GM18868 (cell line): Measurements from ENCODE around the gene TBC1D9B.
A peak's percentile ranks its signal among the peaks of the same experiment; 100 is the strongest.

Experiments used
- ATAC-seq: cut with Tn5 transposase; IDR thresholded peaks from one replicate; pipeline ENCODE4 v1.9.1; 2021; ENCODE audit warnings: mild to moderate bottlenecking, moderate library complexity; ENCODE audit not compliant: unreplicated experiment

TBC1D9B gene

DNA sequence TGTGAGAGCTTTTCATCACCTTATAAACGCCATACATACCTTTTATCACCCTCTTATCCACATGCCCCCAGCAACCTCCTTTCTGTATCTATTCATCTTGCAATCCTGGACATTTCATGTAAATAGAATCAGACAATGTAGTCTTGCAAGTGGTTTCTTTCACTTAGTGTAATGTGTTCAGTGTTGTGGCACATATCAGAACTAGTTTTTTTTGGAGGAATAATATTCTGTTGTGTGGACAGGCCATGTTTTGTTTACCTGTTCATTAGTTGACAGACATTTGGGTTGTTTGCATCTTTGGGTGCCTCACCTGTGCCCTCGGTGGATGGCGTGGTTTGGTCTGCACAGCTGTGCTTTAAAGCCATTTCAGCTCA, 85.7 kb downstream of the TBC1D9B start:
- ATAC-seq = no peak

DNA sequence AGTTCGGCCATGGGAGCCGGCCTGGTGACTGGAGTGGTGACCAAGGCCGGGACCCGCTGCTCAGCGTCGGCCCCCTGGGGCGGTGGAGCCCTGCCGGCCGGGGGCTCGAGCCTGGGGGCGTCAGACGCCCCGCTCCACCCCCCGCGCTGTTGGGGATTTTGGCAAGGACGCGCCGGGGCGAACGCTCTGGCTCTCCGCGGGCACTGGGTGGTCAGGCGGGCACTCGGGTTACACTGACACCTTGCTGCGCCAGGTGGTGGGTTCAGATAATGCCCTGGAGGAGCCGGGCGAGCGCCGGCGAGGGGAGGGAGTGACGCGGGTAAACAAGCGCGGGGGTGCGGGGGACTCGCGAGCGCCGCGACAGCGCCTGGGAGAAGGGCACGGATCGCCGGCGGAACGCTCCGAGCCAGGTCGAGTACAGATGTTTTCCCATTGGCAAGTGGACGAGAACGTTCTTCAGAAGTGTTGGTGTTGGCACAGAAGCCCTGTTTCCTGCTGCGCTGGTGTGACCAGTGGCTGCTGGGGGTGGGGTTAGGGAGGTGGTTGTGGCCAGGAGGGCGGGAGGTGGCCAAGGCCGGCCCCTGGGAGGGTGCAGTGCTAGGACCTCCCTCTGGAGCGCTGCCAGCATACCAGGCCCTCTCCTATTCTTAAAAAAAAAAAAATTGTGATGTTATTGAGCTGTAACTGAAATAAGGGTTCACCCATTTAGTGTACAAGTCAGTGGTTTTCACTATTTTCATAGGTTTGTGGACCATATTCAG, 86.2 kb downstream of the TBC1D9B start:
- ATAC-seq = peak; percentile 43

DNA sequence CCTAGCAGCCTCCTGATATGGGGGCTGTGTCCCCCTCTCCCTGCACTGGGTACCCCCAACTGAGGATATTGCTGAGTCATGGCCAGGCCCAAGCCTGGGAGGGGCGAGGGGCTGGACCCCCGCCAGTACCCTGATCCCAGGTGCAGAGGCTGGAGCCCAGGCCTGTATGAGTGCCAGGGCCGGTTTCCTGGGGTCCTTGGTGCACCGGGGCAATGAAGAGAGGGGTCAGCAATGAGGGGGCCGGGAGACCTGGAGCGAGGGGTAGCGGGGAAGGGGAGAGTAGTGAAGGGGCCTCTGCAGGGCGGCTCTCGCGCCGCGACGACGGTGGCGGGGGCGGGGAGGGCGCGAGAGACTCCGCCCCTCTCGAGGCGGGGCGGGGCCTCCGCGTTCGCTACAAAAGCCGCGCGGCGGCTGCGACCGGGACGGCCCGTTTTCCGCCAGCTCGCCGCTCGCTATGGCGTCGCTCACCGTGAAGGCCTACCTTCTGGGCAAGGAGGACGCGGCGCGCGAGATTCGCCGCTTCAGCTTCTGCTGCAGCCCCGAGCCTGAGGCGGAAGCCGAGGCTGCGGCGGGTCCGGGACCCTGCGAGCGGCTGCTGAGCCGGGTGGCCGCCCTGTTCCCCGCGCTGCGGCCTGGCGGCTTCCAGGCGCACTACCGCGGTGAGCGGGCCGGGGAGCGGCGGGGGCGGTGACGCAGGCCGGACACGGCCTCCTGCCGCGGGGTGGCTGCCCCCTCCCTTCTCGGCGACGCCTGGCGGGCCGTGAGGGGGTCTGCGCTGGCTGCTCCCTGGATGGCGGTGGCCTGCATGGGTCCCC, 87.0 kb downstream of the TBC1D9B start, which contains the start of gene SQSTM1:
Gene SQSTM1 (plus strand): TSS at position 423 of the 815 bp plus-strand sequence. CDS start 32 bp downstream, at position 455.
- ATAC-seq = peak; percentile 51

DNA sequence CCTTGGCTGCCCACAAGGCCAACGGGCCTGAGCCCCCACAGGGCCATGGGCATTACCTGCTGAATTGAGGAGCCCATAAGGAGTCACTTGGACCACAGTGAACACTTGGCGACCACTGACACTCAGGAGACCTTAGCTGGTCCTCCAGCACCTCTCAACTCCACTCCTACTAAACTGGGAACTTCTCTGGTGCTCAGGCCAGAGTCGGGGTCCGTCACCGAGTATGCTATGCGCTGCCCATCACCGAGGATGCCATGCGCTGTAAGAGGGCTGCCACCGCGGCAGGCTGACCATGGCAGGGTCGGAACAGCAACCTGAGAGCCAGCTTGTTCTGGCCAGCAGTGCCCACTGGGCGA, 87.6 kb downstream of the TBC1D9B start:
- no peak for ATAC-seq

DNA sequence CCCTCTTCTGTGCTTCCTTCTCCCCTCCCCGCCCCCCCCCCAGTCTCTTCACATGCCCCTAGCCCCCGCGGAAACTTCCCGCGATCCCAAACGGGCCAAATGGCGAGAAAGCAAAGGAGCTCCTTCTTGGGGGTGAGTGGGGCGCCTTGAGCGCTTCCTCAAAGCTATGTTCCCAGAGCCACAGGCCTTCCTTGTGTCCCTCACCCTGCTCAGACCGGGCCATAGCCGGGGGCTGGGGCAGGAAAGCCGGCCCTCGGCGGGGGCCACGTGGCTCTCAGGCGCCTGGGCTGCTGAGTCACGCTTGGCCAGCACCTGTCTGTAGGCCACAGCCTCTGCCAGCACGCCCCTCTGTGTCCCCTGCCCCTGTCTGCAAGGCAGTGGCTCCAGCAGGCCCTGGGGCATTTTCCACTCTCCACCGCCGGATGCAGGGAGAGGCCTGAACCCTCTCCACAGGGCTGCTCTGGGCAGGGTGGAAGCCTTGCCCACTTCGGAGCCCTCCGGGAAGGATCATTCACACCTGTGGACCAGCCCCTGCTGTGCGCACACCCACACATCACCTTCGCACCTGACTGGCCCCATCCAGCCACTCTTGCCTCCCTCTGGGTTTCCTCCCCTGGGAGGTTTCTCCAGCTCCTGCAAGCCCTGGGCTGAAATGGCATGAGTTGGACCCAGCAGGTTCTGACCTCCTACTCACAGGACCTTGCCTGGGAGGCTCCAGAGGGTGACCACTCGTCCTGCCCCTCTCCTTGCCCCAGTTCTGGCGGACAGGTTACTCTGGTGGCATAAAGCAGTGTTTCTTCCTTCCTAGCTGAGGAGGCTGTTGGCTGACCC, 88.2 kb downstream of the TBC1D9B start:
- ATAC-seq = no peak

DNA sequence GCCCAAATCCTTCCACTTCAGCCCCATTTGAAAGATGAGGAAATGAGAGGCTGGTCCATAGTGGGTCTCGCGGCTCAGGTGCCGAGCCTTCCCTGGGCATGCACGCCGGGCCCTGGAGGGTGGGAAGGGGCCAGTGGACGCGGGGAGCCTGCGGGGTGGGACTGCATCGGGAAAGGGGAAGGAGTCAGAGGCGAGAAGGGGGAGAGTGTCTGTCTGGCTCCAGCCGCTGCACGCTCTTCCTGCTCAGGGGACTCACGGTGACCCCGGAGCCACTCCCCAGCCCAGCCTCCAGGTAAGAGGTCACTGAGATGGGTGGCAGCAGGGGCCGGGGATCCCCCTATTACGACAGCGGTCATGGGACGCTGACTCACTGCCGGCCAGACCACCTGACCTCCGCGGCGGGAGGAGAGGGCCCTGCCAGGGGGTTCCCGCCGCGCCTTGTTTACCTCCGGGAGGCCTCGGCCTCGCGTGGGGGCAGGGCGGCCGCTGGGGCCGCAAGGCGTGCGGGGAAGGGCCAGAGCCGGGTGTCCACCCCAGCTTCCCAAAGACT, 88.9 kb downstream of the TBC1D9B start:
- ATAC-seq = peak; percentile 62

DNA sequence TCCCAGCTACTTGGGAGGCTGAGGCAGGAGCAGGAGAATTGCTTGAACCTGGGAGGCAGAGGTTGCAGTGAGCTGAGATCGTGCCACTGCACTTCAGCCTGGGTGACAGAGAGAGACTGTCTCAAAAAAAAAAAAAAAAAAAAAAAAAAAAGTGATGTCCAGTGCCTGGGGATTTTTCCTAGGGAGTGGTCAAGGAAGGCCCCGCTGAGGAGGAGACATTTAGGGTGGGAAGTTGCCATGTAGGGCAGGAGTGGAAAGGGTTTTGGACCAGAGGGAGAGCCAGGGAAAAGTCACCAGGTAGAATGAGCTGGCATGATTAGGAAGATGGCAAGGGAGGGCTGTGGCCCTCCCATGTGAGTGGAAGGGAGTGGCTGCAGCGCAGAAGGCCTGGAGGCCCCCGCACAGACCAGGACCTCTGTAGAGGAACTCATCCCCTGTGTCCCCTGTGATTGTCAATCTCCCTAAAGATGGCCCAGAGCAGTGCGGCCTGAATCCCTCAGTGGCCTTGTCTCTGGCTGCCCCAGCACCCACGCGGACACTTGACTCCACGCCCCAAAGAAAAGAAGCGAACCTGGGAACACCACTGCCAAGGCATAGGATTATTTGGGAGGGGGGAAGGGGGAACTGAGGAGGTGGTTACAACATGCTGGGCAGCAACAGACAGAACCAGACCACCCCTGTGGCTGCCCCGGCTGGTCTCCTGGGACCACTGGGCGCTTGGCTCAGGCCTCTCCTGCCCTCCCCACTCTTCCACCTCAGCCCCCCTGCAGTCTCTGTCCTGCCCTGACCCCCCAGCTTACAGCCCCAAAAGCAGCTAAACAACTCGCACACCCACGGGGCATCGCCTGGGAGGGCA, 89.6 kb downstream of the TBC1D9B start:
- ATAC-seq = no peak

DNA sequence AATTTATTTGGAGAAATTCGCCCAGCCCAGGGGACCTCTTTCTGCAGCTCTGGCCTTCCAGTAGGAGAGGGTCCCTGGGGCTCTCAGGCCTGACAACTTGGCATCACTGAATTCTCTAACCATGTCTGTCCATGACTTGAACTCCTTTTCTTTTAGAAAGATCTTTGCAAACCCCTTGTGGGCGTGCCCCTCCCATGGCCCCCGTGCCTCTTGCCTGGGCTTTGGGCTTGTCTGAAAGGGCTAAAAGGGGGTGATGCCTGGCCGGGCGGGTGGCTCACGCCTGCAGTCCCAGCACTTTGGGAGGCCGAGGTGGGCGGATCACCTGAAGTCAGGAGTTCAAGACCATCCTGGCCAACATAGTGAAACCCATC, 90.2 kb downstream of the TBC1D9B start:
- ATAC-seq = no peak

DNA sequence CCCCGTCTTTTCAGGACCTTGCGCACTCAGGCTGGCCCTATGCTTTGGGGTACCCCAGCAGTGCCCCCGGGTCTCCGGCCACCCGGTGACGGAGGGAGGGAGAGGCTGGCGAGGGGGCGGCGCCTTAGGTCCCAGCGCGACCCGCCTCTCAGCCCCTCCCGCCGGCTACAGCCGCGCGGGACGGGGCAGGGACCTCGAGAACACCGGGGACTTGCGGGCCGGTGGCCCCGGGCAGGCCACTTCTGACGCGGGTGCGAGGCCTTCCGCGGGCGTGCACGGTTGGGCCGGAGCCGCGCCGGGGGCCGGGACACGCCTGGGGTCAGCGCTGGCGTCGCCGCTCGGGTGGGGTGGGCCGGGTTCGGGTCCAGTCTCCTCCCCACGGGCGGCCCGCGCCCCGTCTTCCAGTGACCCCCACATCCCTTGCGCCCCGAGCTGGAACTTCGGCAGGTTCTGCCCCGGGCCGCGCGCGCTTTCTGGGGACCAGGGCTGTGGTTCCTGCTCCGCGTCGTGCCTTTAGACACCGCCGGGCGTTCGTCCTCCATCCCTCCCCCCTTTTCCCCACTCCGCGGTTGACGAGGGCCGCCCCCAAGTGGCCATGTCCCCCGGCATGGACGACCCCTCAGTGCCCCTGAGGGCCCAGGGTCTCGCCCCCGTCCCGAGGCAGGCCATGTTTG, 90.8 kb downstream of the TBC1D9B start:
- ATAC-seq = no peak

DNA sequence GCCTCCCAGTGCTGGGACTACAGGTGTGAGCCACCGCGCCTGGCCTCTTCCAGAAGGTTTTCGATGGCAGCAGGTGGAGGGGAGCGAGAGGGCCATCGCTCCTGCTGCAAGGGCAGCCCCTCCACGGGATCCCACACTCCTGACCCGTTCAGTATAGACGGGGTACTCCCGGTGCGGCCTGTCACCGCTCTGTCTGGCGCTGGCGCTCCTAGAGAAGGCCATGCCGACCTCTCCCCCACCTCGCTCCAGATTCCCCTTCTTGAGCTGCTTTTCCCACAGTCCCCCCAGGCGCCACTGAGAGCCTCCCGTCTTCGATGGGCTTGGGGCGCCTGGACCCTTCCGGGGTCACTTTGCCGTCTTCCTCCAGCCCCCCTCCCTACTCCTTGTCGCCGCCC, 91.3 kb downstream of the TBC1D9B start:
- ATAC-seq = no peak

DNA sequence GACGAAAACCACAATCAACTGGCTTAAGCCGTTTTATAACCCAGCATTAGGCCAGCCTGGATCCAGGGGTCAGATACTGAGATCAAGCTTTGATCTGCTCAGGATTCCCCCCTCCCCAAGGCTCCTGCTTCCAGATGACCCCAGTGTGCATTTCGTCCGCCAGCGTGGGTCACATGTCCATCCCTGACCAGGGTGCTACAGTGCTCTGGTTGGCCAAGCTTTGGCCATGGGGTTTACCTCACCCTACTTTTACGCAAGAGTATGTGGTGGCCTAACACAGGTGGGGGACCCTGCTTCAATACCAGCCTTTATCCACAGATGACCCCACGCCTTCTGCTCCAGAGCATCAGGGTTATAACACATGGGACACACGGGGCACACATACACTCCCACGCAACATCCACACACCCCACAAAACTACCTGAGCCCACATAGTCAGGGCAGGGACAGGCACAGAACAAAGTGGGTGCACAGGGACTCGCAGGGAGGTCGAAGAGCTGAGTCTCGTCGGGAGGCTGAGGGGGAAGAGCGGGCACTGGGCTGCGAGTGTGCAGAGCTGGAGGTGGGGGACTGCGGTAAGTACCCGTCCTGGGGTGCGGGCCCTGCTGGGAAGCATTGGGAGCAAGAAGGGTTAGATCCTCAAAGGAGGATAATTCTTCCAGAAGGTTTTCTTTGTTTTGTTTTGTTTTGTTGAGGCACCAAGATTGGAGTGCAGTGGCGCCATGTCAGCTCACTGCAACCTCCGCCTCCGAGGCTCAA, 92.0 kb downstream of the TBC1D9B start:
- no peak for ATAC-seq

DNA sequence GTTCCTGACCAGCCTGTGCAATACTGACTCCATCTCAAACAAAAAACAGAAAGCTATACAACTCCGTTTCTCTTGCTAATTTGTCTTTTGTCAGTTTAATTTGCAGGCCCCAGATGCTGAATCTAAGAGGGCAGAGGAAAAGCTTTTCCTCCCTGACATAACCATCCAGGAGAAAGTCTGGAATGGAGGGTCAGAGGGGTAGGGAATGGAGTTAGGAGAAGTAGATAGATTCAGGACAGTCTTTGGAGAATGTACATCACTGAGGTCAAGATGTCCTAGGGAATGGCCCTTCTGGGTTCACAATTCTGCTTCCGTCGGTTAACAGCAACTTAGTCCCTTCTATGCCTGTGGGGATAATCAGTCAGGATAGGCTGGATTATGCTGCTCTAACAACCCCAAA, 93.6 kb downstream of the TBC1D9B start:
- no peak for ATAC-seq

DNA sequence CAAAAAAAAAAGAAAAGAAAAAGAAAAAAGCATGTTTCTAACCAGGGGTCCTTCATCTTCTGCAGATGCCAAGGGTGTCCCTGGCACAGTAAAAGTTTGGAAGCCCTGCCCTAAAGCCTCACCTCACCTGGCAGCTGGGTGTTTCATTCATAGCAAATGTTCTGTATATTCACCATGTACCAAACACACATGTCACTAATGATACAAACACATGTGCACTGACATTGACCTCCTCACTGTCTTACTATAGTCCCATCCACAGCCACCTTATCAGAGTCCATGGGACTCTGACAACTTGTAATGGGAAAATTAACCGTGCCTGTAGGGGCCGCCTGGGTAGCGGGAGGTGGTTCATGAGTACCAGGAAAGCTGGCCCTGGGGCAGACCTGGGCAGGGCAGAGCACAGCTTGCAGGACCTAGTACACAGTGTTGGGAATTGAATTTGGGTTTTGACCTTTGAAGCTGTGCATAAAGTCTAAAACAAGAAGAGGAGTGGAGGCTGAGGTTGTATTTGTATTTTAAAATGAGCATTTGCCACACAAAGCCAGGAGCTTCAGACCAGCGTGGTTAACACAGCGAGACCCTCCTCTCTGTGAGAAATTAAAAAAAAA, 94.6 kb downstream of the TBC1D9B start:
- ATAC-seq = no peak

DNA sequence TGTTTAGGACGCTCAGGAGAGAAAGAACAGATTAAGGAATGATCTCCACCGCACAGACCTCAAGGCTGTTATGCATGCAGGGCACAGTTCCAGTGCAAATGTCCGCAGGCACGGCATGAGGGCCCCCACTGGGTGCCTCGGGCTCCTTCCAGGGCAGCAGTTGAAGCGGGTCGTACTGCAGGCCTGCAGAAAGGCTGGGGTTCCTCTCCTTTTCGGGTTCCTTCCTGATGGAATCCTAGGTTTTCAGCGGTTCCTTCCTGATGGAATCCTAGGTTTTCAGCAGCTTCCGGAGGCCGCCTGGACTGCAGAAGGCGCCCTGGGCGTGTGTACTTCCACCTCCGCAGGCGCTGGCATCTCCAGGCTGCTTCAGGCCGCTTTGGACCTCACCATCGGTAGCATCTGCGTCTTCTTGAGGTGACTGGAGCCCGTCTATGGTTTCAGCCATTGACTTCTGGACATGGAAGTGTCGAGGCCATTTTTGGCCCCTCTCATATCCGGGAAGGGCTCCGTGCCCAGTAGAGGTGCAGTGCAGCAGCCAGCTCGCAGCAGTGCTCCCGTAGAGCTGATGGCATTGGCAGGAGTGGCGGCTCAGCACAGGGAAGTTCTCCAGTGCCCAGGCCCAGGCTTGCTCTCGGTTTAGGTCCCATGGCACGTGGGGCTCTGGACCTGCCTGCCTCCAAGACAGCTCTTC, 95.4 kb downstream of the TBC1D9B start:
- ATAC-seq = no peak
